Keratinocyte (primary cell): ENCODE data around the gene SMYD3. TPM values are rescaled to one million over a fixed set of nuclear protein-coding genes. Genes with fewer than 3 reads are reported as not detected.

ENCODE experiments used
- DNase-seq: peaks from one replicate; pipeline ENCODE4 v3.0.0-alpha.2; 2011; ENCODE audit warnings: low read depth, missing footprints, low spot score
- FAIRE-seq: peaks from 2 replicates; lab custom pipeline; 2011; peaks lifted over from hg19 to GRCh38; lab: Jason Lieb, UNC
- H2AFZ ChIP-seq: 2 replicates; pipeline ENCODE4 v1.6.0; 2012; ENCODE audit warnings: low read length, control low read depth, inconsistent platforms; ENCODE audit not compliant: control insufficient read depth
- H3K27ac ChIP-seq: 2 replicates; pipeline ENCODE4 v1.5.1; 2011; ENCODE audit warnings: low read length; ENCODE audit not compliant: control insufficient read depth, insufficient read depth
- H3K27me3 ChIP-seq: 3 replicates; pipeline ENCODE4 v1.6.0; 2011; ENCODE audit warnings: low read length; ENCODE audit not compliant: control insufficient read depth, insufficient read depth; ENCODE audit errors: extremely low read depth
- H3K36me3 ChIP-seq, 2 experiments: 2 replicates in 1 of 2; 3 replicates in 1 of 2; pipeline ENCODE4 v1.5.1; 2011; ENCODE audit warnings: low read length in 2 of 2, mild to moderate bottlenecking in 1 of 2; ENCODE audit not compliant: control insufficient read depth in 2 of 2, insufficient read depth in 2 of 2; ENCODE audit errors: extremely low read depth in 1 of 2
- H3K4me1 ChIP-seq: 3 replicates; pipeline ENCODE4 v1.5.1; 2011; ENCODE audit warnings: low read length; ENCODE audit not compliant: control insufficient read depth, insufficient read depth; ENCODE audit errors: extremely low read depth
- H3K4me2 ChIP-seq: 3 replicates; pipeline ENCODE4 v1.6.0; 2011; ENCODE audit warnings: low read depth, low read length; ENCODE audit not compliant: control insufficient read depth, insufficient read depth; ENCODE audit errors: extremely low read depth
- H3K4me3 ChIP-seq, 3 experiments: fragments of 200-600 bp in 1 of 3; sonication (generic) in 1 of 3; 2 replicates in 2 of 3; 3 replicates in 1 of 3; pipeline ENCODE4 v1.5.1; 2011 to 2016; ENCODE audit warnings: low read length in 3 of 3, mild to moderate bottlenecking in 3 of 3, control low read depth in 2 of 3, inconsistent platforms in 1 of 3, low read depth in 1 of 3, mixed read lengths in 1 of 3, mixed run types in 1 of 3, moderate library complexity in 1 of 3; ENCODE audit not compliant: control insufficient read depth in 2 of 3, insufficient read depth in 2 of 3; ENCODE audit errors: extremely low read depth in 1 of 3
- H3K79me2 ChIP-seq: 2 replicates; pipeline ENCODE4 v1.6.0; 2012; ENCODE audit warnings: low read length; ENCODE audit not compliant: control insufficient read depth, insufficient read depth
- H3K9ac ChIP-seq: 3 replicates; pipeline ENCODE4 v1.6.0; 2011; ENCODE audit warnings: low read length; ENCODE audit not compliant: control insufficient read depth, insufficient read depth; ENCODE audit errors: extremely low read depth
- H3K9me1 ChIP-seq: 3 replicates; pipeline ENCODE4 v1.6.0; 2011; ENCODE audit warnings: low read length; ENCODE audit not compliant: control insufficient read depth, insufficient read depth; ENCODE audit errors: extremely low read depth
- H3K9me3 ChIP-seq: 2 replicates; pipeline ENCODE4 v1.5.1; 2012; ENCODE audit warnings: low read depth, low read length; ENCODE audit not compliant: control insufficient read depth
- H4K20me1 ChIP-seq: 3 replicates; pipeline ENCODE4 v1.6.0; 2011; ENCODE audit warnings: low read length; ENCODE audit not compliant: control insufficient read depth, insufficient read depth; ENCODE audit errors: extremely low read depth
- EZH2 ChIP-seq: IDR thresholded peaks from one replicate; pipeline ENCODE4 v1.6.1; 2012; ENCODE audit warnings: inconsistent platforms, mild to moderate bottlenecking, low read length, moderate library complexity
- dilution Hi-C: fragments of 300-500 bp; cut with MboI; formaldehyde crosslinking; loops from one replicate; pipeline ENCODE4 v1.7.0; 2020; ENCODE audit warnings: low sequenced_read_pairs; ENCODE audit not compliant: extremely low pct_ligation_motif_present
- polyA plus RNA-seq, 5 experiments: library from polyadenylated mRNA; depleted of rRNA in 3 of 5; stranded (reverse) in 3 of 5; stranded (forward) in 1 of 5; unstranded in 1 of 5; fragments of >200 nt; gene quantifications; 1 replicate in 1 of 5; 2 replicates in 3 of 5; 3 replicates in 1 of 5; pipeline versions ENCODE4 v1.2.1 to v1.2.3, GENCODE V29; 2011 to 2012; ENCODE audit warnings: missing spikeins in 2 of 5, low read depth in 1 of 5, low replicate concordance in 1 of 5
- TF ChIP-seq, protein P1 (sequence below), 3 experiments: IDR thresholded peaks in 1 of 3; conservative IDR thresholded peaks in 1 of 3; optimal IDR thresholded peaks in 1 of 3; 2 replicates in 2 of 3; 3 replicates in 1 of 3; pipeline versions ENCODE3 to v1.5.1; 2011; ENCODE audit warnings: low read length in 3 of 3, mild to moderate bottlenecking in 3 of 3, moderate library complexity in 2 of 3, control low read depth in 1 of 3, inconsistent platforms in 1 of 3; ENCODE audit not compliant: insufficient read depth in 2 of 3; ENCODE audit errors: extremely low read depth in 1 of 3

SMYD3 gene
- polyA plus RNA-seq, 1 donor (not counting 4 experiments of a cell fraction or from before 2014, with no cell fraction given) = 31.0 TPM

DNA sequence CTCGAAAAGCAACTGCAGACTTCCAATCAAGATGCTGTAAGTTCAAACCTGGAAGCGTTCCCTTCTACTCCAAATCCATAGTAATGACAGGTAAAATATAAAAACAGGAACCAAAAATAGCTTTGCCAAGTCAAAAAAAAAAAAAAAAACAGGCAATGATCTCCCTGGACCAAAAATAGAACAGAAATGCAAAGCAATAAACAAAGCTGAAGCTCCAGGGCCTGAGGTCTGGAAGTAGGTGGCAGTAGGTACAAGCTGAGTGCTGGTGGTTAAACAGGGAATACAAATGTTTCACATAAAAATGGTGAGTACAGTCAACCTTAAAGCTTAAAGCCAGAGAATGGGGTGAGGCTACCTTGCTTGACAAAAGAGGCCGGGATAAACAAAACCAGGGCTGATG, 610.8 kb downstream of the SMYD3 start:
- Histone ChIP-seq H3K4me2 (no peak overlapping the region), H2AFZ (no peak overlapping the region), H3K4me3 (no peak overlapping the region), H3K36me3 (no peaks in the 10 kb centered on the region), H3K9ac (no peak overlapping the region), H3K9me1 (no peaks in the 10 kb centered on the region), H3K27me3 (no peaks in the 10 kb centered on the region), H3K4me1 (no peaks in the 10 kb centered on the region), H3K27ac (no peak overlapping the region), H3K79me2 (no peaks in the 10 kb centered on the region), H4K20me1 (no peaks in the 10 kb centered on the region), H3K9me3 (no peaks in the 10 kb centered on the region)
- TF ChIP-seq EZH2 = no peak
- TF ChIP-seq, protein P1, sequence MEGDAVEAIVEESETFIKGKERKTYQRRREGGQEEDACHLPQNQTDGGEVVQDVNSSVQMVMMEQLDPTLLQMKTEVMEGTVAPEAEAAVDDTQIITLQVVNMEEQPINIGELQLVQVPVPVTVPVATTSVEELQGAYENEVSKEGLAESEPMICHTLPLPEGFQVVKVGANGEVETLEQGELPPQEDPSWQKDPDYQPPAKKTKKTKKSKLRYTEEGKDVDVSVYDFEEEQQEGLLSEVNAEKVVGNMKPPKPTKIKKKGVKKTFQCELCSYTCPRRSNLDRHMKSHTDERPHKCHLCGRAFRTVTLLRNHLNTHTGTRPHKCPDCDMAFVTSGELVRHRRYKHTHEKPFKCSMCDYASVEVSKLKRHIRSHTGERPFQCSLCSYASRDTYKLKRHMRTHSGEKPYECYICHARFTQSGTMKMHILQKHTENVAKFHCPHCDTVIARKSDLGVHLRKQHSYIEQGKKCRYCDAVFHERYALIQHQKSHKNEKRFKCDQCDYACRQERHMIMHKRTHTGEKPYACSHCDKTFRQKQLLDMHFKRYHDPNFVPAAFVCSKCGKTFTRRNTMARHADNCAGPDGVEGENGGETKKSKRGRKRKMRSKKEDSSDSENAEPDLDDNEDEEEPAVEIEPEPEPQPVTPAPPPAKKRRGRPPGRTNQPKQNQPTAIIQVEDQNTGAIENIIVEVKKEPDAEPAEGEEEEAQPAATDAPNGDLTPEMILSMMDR (optimal IDR thresholded peaks at IDR 0.05 in 1 of 3, IDR thresholded peaks at IDR 0.05 in 1 of 3, conservative IDR thresholded peaks at IDR 0.05 in 1 of 3; ENCODE audit: extremely low read depth in 1 of 3, insufficient read depth in 2 of 3, low read length in 3 of 3) = no peak
- FAIRE-seq (no peak), DNase-seq (no peak)
- dilution Hi-C loops = no loop called here

DNA sequence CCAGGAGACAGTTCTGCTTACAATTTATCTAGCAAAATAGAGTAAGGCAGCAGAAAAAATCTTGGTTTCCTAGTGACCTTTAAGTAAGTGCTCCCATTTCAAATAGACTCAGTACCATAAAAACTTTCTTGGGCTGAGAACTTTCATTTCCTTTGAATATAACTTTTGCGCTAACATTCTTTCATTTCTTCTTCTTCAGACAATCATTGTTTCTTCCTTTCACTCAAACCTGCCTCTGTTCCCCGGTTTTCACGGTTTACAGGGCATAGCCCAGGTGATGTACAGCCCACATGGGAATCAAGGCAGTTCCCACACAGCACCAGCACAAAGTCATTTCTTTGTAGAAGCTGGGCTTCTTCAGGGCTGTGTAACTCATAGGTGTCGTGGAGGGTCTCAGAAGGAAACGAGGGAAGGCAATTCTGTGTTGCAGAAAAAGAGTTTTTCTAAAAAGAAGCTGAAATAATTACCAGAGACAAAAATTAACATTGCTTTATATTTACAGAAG, 611.6 kb downstream of the SMYD3 start:
- Histone ChIP-seq H3K9me1 (no peaks in the 10 kb centered on the region), H3K27ac (no peak overlapping the region), H2AFZ (no peak overlapping the region), H3K27me3 (no peaks in the 10 kb centered on the region), H3K4me3 (no peak overlapping the region), H3K36me3 (no peaks in the 10 kb centered on the region), H3K4me2 (no peak overlapping the region), H3K79me2 (no peaks in the 10 kb centered on the region), H3K9me3 (no peaks in the 10 kb centered on the region), H4K20me1 (no peaks in the 10 kb centered on the region), H3K9ac (no peak overlapping the region), H3K4me1 (no peaks in the 10 kb centered on the region)
- DNase-seq (no peak), FAIRE-seq (no peak)
- dilution Hi-C loops = no loop called here
- TF ChIP-seq EZH2 = no peak
- TF ChIP-seq, protein P1 (optimal IDR thresholded peaks at IDR 0.05 in 1 of 3, IDR thresholded peaks at IDR 0.05 in 1 of 3, conservative IDR thresholded peaks at IDR 0.05 in 1 of 3; ENCODE audit: extremely low read depth in 1 of 3, insufficient read depth in 2 of 3, low read length in 3 of 3) = no peak
